Body of pancreas (tissue), 4 donors: ENCODE data around the gene RAMP1. TPM values are rescaled to one million over a fixed set of nuclear protein-coding genes. Genes with fewer than 3 reads are reported as not detected.
A peak's percentile ranks its signal among the peaks of the same experiment; 100 is the strongest.

Source experiments
- ATAC-seq: fragments of 150-250 bp; one replicate; pipeline ENCODE4 v1.9.1; 2016
- DNase-seq, 4 donors: peaks; one replicate each; pipeline ENCODE4 v3.0.0-alpha.2; 2019
- H3K27ac ChIP-seq, 4 donors: fragments of 200-600 bp; sonication (generic); 1 replicate in 3 of 4; 2 replicates in 1 of 4; pipeline versions ENCODE4 v1.5.1 to v1.6.1; 2016 to 2019; ENCODE audit warnings: mild to moderate bottlenecking in 1 of 4, mixed read lengths in 1 of 4, moderate library complexity in 1 of 4
- H3K27me3 ChIP-seq, 2 donors: fragments of 200-600 bp; sonication (generic); one replicate each; pipeline ENCODE4 v1.6.0; 2016; ENCODE audit warnings: mild to moderate bottlenecking in 1 of 2
- H3K36me3 ChIP-seq, 2 donors: fragments of 200-600 bp; sonication (generic); replicated peaks in 1 of 2; 2 replicates each; pipeline ENCODE4 v1.5.1; 2016; ENCODE audit warnings: low read depth in 2 of 2; ENCODE audit not compliant: insufficient read depth in 1 of 2
- H3K4me1 ChIP-seq: fragments of 200-600 bp; sonication (generic); one replicate; pipeline ENCODE4 v1.6.0; 2016
- H3K4me3 ChIP-seq, 2 donors: fragments of 200-600 bp; sonication (generic); 1 replicate in 1 of 2; 2 replicates in 1 of 2; pipeline ENCODE4 v1.5.1; 2016 to 2019
- H3K9me3 ChIP-seq, 3 donors: fragments of 200-600 bp; sonication (generic); 1 replicate in 2 of 3; 2 replicates in 1 of 3; pipeline ENCODE4 v1.5.1; 2016
- POLR2A ChIP-seq, 3 donors: fragments of 450-650 bp; IDR thresholded peaks; one replicate each; pipeline ENCODE4 v1.6.1; 2016; ENCODE audit warnings: antibody characterized with exemption in 3 of 3, mild to moderate bottlenecking in 2 of 3
- WGBS, 2 donors: methylation state at CpG; one replicate each; pipeline ENCODE4 v1.1.5; 2017; 5-methylcytosine and 5-hydroxymethylcytosine counted together
- intact Hi-C: fragments of 100-400 bp; cut with DNase I; formaldehyde crosslinking; loops from one replicate; pipeline ENCODE4 v1.15.1; 2023
- total RNA-seq, 2 donors: library from RNA; depleted of rRNA; stranded (reverse); fragments of >200 nt; gene quantifications; one replicate each; pipeline ENCODE4 v1.1.0, GENCODE V29; 2016
- TF ChIP-seq, protein P1 (sequence below), 7 experiments: fragments of 450-650 bp in 4 of 7; fragments of 200-600 bp in 3 of 7; sonication (generic) in 3 of 7; IDR thresholded peaks; one replicate each; pipeline ENCODE4 v1.5.1; 2016 to 2019; ENCODE audit warnings: antibody characterized with exemption in 7 of 7

The RAMP1 gene
- total RNA-seq, 2 donors from 2014 or later = 74.2 to 85.4 TPM

DNA sequence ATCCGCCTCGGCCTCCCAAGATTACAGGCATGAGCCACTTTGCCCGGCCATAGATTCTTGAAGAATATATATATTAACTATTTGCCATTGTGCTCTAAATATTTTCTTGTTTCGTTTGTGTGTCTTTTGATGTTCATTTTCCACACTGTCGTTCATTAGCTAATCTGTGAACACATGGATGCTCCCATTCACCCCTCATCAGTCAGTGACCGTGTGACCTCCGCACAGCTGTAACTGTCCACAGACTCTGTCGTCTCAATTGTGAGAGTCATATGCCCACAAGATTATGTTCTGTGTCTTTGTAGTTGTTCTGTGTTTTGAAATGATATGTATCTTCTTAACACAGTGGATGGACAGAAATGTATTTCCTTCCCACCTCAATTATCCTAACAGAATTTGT is 29.6 kb downstream of the RAMP1 start:
- no peak overlapping the region for H3K4me3 ChIP-seq
- no peaks in the 10 kb centered on the region for H3K27me3 ChIP-seq
- ATAC-seq (no peak), DNase-seq (no peak)
- WGBS, 2 donors = 92 to 96% methylated on average over 8 of the region's 8 CpGs
- peaks cover 33% of the 10 kb centered on the region for H3K4me1 ChIP-seq
- no peaks in the 10 kb centered on the region for H3K36me3 ChIP-seq
- H3K27ac ChIP-seq = peak overlapping the region in 3 of 4 donors; percentile 31 to 62 (median 42)
- intact Hi-C loops = no loop called here
- no peak for TF ChIP-seq POLR2A (IDR thresholded peaks at IDR 0.05)
- TF ChIP-seq, protein P1, sequence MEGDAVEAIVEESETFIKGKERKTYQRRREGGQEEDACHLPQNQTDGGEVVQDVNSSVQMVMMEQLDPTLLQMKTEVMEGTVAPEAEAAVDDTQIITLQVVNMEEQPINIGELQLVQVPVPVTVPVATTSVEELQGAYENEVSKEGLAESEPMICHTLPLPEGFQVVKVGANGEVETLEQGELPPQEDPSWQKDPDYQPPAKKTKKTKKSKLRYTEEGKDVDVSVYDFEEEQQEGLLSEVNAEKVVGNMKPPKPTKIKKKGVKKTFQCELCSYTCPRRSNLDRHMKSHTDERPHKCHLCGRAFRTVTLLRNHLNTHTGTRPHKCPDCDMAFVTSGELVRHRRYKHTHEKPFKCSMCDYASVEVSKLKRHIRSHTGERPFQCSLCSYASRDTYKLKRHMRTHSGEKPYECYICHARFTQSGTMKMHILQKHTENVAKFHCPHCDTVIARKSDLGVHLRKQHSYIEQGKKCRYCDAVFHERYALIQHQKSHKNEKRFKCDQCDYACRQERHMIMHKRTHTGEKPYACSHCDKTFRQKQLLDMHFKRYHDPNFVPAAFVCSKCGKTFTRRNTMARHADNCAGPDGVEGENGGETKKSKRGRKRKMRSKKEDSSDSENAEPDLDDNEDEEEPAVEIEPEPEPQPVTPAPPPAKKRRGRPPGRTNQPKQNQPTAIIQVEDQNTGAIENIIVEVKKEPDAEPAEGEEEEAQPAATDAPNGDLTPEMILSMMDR (IDR thresholded peaks at IDR 0.05) = no peak
- H3K9me3 ChIP-seq = no peaks in the 10 kb centered on the region

DNA sequence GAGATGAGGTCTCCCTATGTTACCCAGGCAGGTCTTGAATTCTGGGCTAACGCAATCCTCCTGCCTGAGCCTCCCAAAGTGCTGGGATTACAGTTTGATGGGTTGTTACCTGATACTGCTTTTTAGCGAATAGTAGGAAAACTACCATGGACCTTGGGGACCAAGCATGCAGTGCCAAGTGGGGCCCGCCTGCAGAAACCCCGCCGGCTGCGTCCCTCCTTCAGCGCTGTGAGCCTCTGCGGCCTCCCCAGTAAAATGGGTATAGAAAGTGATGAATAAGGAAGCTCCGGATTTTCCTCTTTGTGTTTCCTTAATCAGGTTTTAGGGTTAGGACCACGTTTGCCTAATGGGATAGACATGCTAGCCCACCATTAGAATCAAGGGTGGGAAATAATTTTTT is 30.4 kb downstream of the RAMP1 start:
- Histone ChIP-seq H3K27ac (no peak overlapping the region), H3K4me1 (peaks cover 33% of the 10 kb centered on the region), H3K9me3 (no peaks in the 10 kb centered on the region), H3K4me3 (no peak overlapping the region), H3K27me3 (no peaks in the 10 kb centered on the region), H3K36me3 (no peaks in the 10 kb centered on the region)
- TF ChIP-seq, protein P1 (IDR thresholded peaks at IDR 0.05) = no peak
- TF ChIP-seq POLR2A (IDR thresholded peaks at IDR 0.05) = no peak
- ATAC-seq (no peak), DNase-seq (no peak)
- intact Hi-C loops = no loop called here
- WGBS, 2 donors = 96 to 100% methylated on average over 5 to 10 of the region's 10 CpGs

DNA sequence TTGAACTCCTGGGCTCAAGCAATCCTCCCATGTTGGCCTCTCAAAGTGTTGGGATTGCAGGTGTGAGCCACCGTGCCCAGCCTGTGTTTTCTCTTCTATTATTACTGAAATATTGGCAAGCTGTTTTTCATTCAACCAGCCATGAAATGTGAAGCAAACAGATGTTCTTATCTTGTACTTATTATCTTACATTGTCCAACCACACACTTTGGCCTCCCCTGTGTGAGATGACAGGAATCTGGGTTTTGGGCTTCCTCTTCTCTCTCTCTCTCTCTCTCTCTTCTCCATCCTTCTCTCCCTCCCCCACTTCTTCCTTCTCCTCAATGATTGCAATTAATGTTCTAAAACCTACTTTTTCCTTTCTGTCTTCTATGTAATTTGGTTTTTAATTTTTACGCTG is 33.1 kb downstream of the RAMP1 start:
- 34 to 37% methylated on average over 2 of the region's 2 CpGs for WGBS, 2 donors
- H3K4me1 ChIP-seq = peaks cover 55% of the 10 kb centered on the region
- intact Hi-C loops = no loop called here

DNA sequence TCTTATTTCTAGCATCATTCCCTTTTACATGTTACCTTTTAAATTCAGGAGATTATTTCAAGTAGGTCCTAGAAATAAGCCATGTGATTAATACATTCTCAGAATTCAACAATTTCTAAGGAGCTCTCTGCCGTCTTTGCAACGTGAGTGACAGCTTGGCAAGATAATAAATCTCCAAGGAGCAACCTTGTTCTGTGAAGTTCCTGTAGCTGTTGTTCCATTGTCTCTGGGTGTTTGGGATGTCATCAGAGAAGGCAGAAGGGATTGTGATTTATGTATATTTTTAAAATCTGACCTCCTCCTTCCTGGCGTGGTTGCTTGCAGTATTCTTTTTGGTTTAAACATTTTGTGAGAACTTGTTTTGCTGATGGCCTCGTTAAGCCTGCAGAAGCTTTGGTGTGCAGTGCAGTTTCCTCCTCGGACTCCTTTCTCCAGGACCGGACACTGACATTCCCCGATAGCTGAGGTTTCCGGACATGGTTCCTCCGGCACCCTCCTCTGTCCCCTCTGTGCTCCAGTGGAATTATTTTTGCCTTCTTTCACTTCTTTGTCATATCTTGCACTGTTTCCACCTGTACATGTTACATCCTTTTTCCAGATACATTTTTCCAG is 33.7 kb downstream of the RAMP1 start:
- Histone ChIP-seq H3K36me3 (no peaks in the 10 kb centered on the region), H3K9me3 (no peaks in the 10 kb centered on the region), H3K27me3 (no peaks in the 10 kb centered on the region), H3K4me3 (no peak overlapping the region), H3K4me1 (peaks cover 55% of the 10 kb centered on the region), H3K27ac (no peak overlapping the region)
- no peak for DNase-seq
- TF ChIP-seq, protein P1 (IDR thresholded peaks at IDR 0.05) = no peak
- TF ChIP-seq POLR2A (IDR thresholded peaks at IDR 0.05) = no peak
- intact Hi-C loops = no loop called here
- 61 to 75% methylated on average over 9 of the region's 9 CpGs for WGBS, 2 donors
- ATAC-seq = no peak

More for the DNA sequence above, 33.1 kb downstream of the RAMP1 start:
- DNase-seq (no peak), ATAC-seq (no peak)
- no peaks in the 10 kb centered on the region for H3K9me3 ChIP-seq
- H3K27me3 ChIP-seq = no peaks in the 10 kb centered on the region
- no peak overlapping the region for H3K4me3 ChIP-seq
- TF ChIP-seq, protein P1 (IDR thresholded peaks at IDR 0.05) = no peak
- no peak for TF ChIP-seq POLR2A (IDR thresholded peaks at IDR 0.05)
- no peaks in the 10 kb centered on the region for H3K36me3 ChIP-seq
- H3K27ac ChIP-seq = no peak overlapping the region

DNA sequence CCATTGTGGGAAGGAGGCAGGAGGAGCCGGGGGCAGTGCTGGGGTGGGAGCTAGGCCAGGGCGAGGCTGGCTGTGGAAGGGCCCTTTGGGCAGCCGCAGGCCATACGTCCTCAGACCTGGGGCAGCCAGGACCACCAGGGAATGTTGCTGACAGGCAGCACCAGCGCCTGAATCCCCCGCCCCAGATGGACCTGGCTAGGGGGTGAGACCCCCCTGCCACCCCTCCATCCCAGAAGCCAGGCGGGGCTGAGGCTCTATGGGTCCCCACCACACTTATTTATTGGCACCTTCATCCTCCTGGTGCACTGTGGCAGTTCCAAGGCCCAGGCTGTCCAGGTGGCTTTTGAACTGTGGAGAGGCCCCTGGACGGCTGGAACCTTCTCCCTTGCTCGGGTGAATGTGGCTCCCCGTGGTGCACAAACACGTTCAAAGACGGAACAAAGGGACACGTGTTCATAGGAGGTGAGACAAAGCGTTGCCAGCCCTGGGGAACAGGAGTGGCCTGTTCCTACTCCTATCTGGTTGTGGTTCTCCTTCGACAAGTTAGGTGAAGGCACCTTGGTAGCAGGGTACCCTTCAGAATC is 35.1 kb downstream of the RAMP1 start:
- Histone ChIP-seq H3K4me3 (no peak overlapping the region), H3K27me3 (no peaks in the 10 kb centered on the region), H3K27ac (peak overlapping the region in 1 of 4 donors; percentile 72), H3K4me1 (peaks cover 60% of the 10 kb centered on the region), H3K9me3 (no peaks in the 10 kb centered on the region), H3K36me3 (no peaks in the 10 kb centered on the region)
- TF ChIP-seq POLR2A (IDR thresholded peaks at IDR 0.05) = no peak
- TF ChIP-seq, protein P1 (IDR thresholded peaks at IDR 0.05) = no peak
- ATAC-seq (no peak), DNase-seq (peak in 1 of 4 donors; percentile 9)
- intact Hi-C loops = no loop called here
- WGBS, 2 donors = 95 to 96% methylated on average over 9 to 15 of the region's 15 CpGs
